ENCODE data around the gene UBE2E3. TPM values are rescaled to one million over a fixed set of nuclear protein-coding genes. Genes with fewer than 3 reads are reported as not detected.

Gene UBE2E3
- total and polyA plus RNA-seq, 2 donors from 2014 or later: 78.7 to 86.9 TPM

- Histone ChIP-seq H3K9me3 (ENCODE audit: control insufficient read depth in 2 of 3, insufficient read depth in 1 of 3, low read length in 3 of 3) (no peaks in the 10 kb centered on the region), H3K4me1 (ENCODE audit: control insufficient read depth in 2 of 3, insufficient read depth in 2 of 3, low read depth in 1 of 3, low read length in 3 of 3) (no peaks in the 10 kb centered on the region), H3K9ac (ENCODE audit: low read length in 3 of 3) (no peak overlapping the region), H3K27me3 (ENCODE audit: control insufficient read depth, insufficient read depth, low read length) (no peaks in the 10 kb centered on the region), H3K4me3 (ENCODE audit: low read length in 3 of 3) (no peak overlapping the region), H3K36me3 (ENCODE audit: control insufficient read depth in 2 of 3, insufficient read depth in 3 of 3, low read length in 3 of 3) (no peaks in the 10 kb centered on the region), H3K27ac (ENCODE audit: low read depth in 2 of 2, low read length in 2 of 2) (no peak overlapping the region)
- FAIRE-seq (no peak), DNase-seq (no peak)
- intact Hi-C loops (cut with DNase I): no loop called here
- no peak for TF ChIP-seq CTCF (IDR thresholded peaks at IDR 0.05; ENCODE audit: borderline replicate concordance, extremely low read depth, insufficient read depth)
These were observed 125.8 kb downstream of the UBE2E3 start for GRCh38 chr2:181106229-181106628.

GRCh38 chr2:181106789-181107627, 126.6 kb downstream of the UBE2E3 start:
- no peak overlapping the region for H3K27ac ChIP-seq (ENCODE audit: low read depth in 2 of 2, low read length in 2 of 2)
- no peak overlapping the region for H3K9ac ChIP-seq (ENCODE audit: low read length in 3 of 3)
- no peak for TF ChIP-seq CTCF (IDR thresholded peaks at IDR 0.05; ENCODE audit: borderline replicate concordance, extremely low read depth, insufficient read depth)
- DNase-seq (no peak), FAIRE-seq (no peak)
- H3K4me3 ChIP-seq (ENCODE audit: low read length in 3 of 3): no peak overlapping the region
- H3K4me1 ChIP-seq (ENCODE audit: control insufficient read depth in 2 of 3, insufficient read depth in 2 of 3, low read depth in 1 of 3, low read length in 3 of 3): no peaks in the 10 kb centered on the region
- intact Hi-C loops (cut with DNase I): no loop called here
- H3K9me3 ChIP-seq (ENCODE audit: control insufficient read depth in 2 of 3, insufficient read depth in 1 of 3, low read length in 3 of 3): no peaks in the 10 kb centered on the region
- H3K27me3 ChIP-seq (ENCODE audit: control insufficient read depth, insufficient read depth, low read length): no peaks in the 10 kb centered on the region
- no peaks in the 10 kb centered on the region for H3K36me3 ChIP-seq (ENCODE audit: control insufficient read depth in 2 of 3, insufficient read depth in 3 of 3, low read length in 3 of 3)

GRCh38 chr2:181107628-181107945, 127.2 kb downstream of the UBE2E3 start:
- no peak for FAIRE-seq
- intact Hi-C loops (cut with DNase I): no loop called here
- no peak for TF ChIP-seq CTCF (IDR thresholded peaks at IDR 0.05; ENCODE audit: borderline replicate concordance, extremely low read depth, insufficient read depth)
- Histone ChIP-seq H3K4me1 (ENCODE audit: control insufficient read depth in 2 of 3, insufficient read depth in 2 of 3, low read depth in 1 of 3, low read length in 3 of 3) (no peaks in the 10 kb centered on the region), H3K36me3 (ENCODE audit: control insufficient read depth in 2 of 3, insufficient read depth in 3 of 3, low read length in 3 of 3) (no peaks in the 10 kb centered on the region), H3K9me3 (ENCODE audit: control insufficient read depth in 2 of 3, insufficient read depth in 1 of 3, low read length in 3 of 3) (no peaks in the 10 kb centered on the region), H3K4me3 (ENCODE audit: low read length in 3 of 3) (no peak overlapping the region), H3K27me3 (ENCODE audit: control insufficient read depth, insufficient read depth, low read length) (no peaks in the 10 kb centered on the region), H3K9ac (ENCODE audit: low read length in 3 of 3) (no peak overlapping the region), H3K27ac (ENCODE audit: low read depth in 2 of 2, low read length in 2 of 2) (no peak overlapping the region)
- DNase-seq: no peak
